Nephron progenitor cell (in vitro differentiated cells): ENCODE results near the gene ZBTB11.
A peak's percentile ranks its signal among the peaks of the same experiment; 100 is the strongest.

Experiments
- DNase-seq: peaks from one replicate; pipeline ENCODE4 v3.0.0; 2021
- H3K27ac Mint-ChIP-seq: 2 replicates; pipeline ENCODE4 v1.8.0; 2021; ENCODE audit warnings: mild to moderate bottlenecking, moderate library complexity, mixed read lengths
- H3K27me3 Mint-ChIP-seq: 2 replicates; pipeline ENCODE4 v1.8.0; 2021; ENCODE audit warnings: mild to moderate bottlenecking, low read depth, mixed read lengths; ENCODE audit not compliant: poor library complexity
- H3K36me3 Mint-ChIP-seq: 2 replicates; pipeline ENCODE4 v1.8.0; 2021; ENCODE audit warnings: low read depth, mixed read lengths
- H3K4me1 Mint-ChIP-seq: 2 replicates; pipeline ENCODE4 v1.8.0; 2021; ENCODE audit warnings: mixed read lengths
- H3K4me3 Mint-ChIP-seq: 2 replicates; pipeline ENCODE4 v1.8.0; 2021; ENCODE audit warnings: mild to moderate bottlenecking, moderate library complexity, mixed read lengths
- H3K9me3 Mint-ChIP-seq: 2 replicates; pipeline ENCODE4 v1.8.0; 2021; ENCODE audit warnings: mild to moderate bottlenecking, moderate library complexity, mixed read lengths
- TF ChIP-seq, protein P1 (sequence below): fragments of 200-600 bp; sonication (generic); IDR thresholded peaks from 2 replicates; pipeline ENCODE4 v1.5.0; 2021; ENCODE audit warnings: antibody characterized with exemption

Gene ZBTB11

DNA sequence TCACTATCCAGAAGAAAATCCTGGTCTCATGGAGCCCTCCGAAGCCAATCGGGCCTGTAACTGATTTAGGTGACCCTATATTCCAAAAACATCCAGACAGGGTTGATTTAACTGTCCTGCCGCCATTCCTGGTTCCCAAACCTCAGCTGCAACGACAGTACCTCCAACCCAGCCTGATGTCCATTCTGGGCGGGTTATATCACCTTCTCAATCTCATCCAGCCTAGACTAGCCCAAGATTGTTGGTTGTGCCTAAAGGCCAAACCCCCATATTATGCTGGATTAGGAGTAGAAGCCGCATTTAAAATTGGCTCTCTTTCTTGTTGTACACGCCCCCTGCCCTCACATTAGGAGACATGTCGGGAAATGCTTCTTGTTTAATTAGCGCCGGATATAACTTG, 36.7 kb downstream of the ZBTB11 start:
- peaks cover 7% of the 10 kb centered on the region for H3K27me3 Mint-ChIP-seq
- H3K27ac Mint-ChIP-seq, result no peak overlapping the region
- no peak for DNase-seq
- H3K4me3 Mint-ChIP-seq, result no peak overlapping the region
- no peaks in the 10 kb centered on the region for H3K36me3 Mint-ChIP-seq
- TF ChIP-seq, protein P1, sequence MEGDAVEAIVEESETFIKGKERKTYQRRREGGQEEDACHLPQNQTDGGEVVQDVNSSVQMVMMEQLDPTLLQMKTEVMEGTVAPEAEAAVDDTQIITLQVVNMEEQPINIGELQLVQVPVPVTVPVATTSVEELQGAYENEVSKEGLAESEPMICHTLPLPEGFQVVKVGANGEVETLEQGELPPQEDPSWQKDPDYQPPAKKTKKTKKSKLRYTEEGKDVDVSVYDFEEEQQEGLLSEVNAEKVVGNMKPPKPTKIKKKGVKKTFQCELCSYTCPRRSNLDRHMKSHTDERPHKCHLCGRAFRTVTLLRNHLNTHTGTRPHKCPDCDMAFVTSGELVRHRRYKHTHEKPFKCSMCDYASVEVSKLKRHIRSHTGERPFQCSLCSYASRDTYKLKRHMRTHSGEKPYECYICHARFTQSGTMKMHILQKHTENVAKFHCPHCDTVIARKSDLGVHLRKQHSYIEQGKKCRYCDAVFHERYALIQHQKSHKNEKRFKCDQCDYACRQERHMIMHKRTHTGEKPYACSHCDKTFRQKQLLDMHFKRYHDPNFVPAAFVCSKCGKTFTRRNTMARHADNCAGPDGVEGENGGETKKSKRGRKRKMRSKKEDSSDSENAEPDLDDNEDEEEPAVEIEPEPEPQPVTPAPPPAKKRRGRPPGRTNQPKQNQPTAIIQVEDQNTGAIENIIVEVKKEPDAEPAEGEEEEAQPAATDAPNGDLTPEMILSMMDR, result no peak
- H3K9me3 Mint-ChIP-seq, result no peaks in the 10 kb centered on the region
- H3K4me1 Mint-ChIP-seq, result peaks cover 16% of the 10 kb centered on the region

DNA sequence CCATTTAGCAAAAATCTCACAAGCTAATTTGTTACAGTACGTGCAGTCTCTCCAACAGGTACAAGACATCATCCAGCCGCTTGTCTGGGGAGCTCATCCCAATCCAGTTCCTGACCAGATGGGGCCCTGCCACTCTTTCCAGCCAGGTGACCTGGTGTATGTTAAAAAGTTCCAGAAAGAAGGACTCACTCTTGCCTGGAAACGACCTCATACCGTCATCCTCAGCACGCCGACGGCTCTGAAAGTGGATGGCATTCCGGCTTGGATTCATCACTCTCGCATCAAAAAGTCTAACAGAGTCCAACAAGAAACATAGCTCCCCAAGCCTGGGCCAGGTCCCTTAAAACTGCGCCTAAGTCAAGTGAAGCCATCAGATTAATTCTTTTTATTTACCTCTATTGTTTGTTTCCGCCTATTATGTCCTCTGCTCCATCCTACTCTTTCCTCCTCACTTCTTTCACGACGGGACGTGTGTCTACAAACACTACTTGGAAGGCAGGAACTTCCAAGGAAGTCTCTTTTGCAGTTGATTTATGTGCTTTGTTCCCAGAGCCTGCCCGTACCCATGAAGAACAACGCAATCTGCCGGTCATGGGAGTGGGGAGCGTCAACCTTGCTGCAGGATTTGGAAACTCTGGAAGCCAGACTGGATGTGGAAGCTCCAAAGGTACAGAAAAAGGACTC, 37.5 kb downstream of the ZBTB11 start:
- H3K4me3 Mint-ChIP-seq, result no peak overlapping the region
- peaks cover 24% of the 10 kb centered on the region for H3K4me1 Mint-ChIP-seq
- H3K27me3 Mint-ChIP-seq, result peaks cover 9% of the 10 kb centered on the region
- H3K27ac Mint-ChIP-seq, result no peak overlapping the region
- DNase-seq, result no peak
- H3K36me3 Mint-ChIP-seq, result no peaks in the 10 kb centered on the region
- no peaks in the 10 kb centered on the region for H3K9me3 Mint-ChIP-seq
- TF ChIP-seq, protein P1, result no peak

DNA sequence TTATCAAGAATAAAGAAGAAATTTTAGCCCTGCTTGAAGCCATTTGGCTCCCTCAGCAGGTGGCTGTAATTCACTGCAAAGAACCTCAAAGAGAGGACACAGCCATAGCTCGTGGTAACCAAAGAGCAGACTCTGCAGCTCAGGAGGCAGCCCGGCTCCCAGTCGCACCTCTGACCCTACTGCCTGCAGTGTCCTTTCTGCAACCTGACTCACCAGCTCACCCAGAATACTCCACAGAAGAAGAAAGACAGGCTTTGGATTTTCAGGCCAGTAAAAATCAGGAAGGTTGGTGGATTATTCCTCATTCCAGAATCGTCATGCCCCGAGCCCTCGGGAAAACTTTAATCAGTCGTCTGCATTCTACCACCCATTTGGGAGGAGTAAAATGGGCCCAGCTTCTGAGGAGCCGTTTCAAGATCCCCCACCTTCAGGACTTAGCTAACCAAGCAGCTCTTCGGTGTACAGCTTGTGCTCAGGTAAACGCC, 38.6 kb downstream of the ZBTB11 start:
- no peak overlapping the region for H3K4me3 Mint-ChIP-seq
- no peaks in the 10 kb centered on the region for H3K36me3 Mint-ChIP-seq
- peaks cover 25% of the 10 kb centered on the region for H3K4me1 Mint-ChIP-seq
- H3K27me3 Mint-ChIP-seq, result peaks cover 11% of the 10 kb centered on the region
- TF ChIP-seq, protein P1, result no peak
- DNase-seq, result peak; percentile 7
- H3K27ac Mint-ChIP-seq, result peak overlapping the region; percentile 81
- H3K9me3 Mint-ChIP-seq, result no peaks in the 10 kb centered on the region

DNA sequence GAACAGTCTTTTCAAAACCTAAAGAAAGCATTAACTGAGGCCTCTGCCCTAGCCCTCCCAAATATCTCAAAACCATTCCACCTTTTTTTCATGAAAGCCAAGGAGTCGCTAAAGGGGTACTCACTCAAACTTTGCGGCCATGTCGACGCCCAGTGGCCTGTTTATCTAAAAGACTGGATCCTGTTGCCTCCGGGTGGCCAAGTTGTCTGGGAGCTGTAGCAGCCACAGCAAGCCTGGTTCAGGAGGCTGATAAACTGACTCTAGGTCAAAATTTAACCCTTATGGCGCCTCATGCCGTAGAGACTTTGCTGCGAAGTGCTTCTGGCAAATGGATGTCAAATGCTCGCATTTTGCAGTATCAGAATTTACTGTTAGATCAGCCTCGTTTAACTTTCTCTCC, 39.5 kb downstream of the ZBTB11 start:
- H3K4me3 Mint-ChIP-seq, result no peak overlapping the region

DNA sequence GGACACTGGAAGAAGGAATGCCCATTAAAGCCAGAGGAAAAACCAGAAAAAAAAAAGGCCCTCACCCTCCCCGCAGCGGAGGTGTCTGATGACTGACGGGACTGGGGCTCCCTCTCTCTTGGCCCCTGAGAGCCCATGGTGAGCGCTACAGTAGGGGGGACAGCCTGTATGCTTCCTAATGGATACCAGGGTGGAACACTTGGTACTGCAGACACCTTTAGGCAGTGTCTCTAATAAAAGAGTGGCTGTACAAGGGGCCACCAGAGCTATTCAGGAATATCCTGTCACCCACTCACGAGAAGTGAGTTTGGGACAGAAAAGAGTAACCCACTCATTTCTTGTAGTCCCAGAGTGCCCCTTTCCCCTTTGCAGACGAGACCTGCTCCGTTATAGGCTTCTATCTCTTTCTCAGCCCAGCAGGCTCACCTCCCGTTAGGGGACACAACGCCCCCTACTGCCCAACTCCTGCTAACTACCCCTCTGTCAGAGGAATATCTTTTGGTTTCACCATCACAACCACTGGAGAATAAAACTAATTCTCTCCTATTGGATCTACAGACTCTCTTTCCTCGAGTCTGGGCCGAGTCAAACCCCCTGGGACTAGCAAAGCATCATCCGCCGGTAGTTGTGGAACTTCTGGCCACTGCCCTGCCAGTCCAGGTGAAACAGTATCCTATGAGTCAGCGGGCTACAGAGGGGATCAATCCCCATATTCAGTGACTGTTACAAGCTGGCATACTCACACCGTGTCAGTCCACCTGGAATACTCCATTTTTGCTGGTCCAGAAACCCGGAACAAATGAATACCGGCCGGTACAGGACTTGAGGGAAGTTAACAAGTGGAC, 40.8 kb downstream of the ZBTB11 start:
- no peak overlapping the region for H3K4me3 Mint-ChIP-seq
- H3K27ac Mint-ChIP-seq, result no peak overlapping the region
- TF ChIP-seq, protein P1, result peak; percentile 67
- H3K36me3 Mint-ChIP-seq, result no peaks in the 10 kb centered on the region
- H3K9me3 Mint-ChIP-seq, result no peaks in the 10 kb centered on the region
- H3K4me1 Mint-ChIP-seq, result peaks cover 25% of the 10 kb centered on the region
- H3K27me3 Mint-ChIP-seq, result peaks cover 14% of the 10 kb centered on the region
- peak; percentile 75 for DNase-seq

More for the DNA sequence above, 39.5 kb downstream of the ZBTB11 start:
- TF ChIP-seq, protein P1, result no peak
- H3K27ac Mint-ChIP-seq, result no peak overlapping the region
- no peaks in the 10 kb centered on the region for H3K9me3 Mint-ChIP-seq
- no peak for DNase-seq
- peaks cover 25% of the 10 kb centered on the region for H3K4me1 Mint-ChIP-seq
- peaks cover 11% of the 10 kb centered on the region for H3K27me3 Mint-ChIP-seq
- no peaks in the 10 kb centered on the region for H3K36me3 Mint-ChIP-seq
